DND-41 (cell line): ENCODE measurements around the gene SP8.

Experiments used
- ATAC-seq: fragments of 200-7000 bp; cut with Tn5 transposase; 3 replicates; pipeline ENCODE4 v1.9.1; 2021; ENCODE audit warnings: low read depth; ENCODE audit not compliant: insufficient read depth
- DNase-seq: peaks from one replicate; pipeline ENCODE4 v3.0.0-alpha.2; 2020
- H2AFZ ChIP-seq: 2 replicates; pipeline ENCODE4 v1.6.0; 2012; ENCODE audit warnings: low read depth, low read length
- H3K27ac ChIP-seq: 2 replicates; pipeline ENCODE4 v1.5.1; 2012; ENCODE audit warnings: low read length, inconsistent platforms
- H3K27me3 ChIP-seq: fragments of 200-600 bp; sonication (generic); 2 replicates; pipeline ENCODE4 v1.6.0; 2012; ENCODE audit warnings: low read length, mild to moderate bottlenecking, inconsistent platforms; ENCODE audit not compliant: insufficient read depth, poor library complexity
- H3K36me3 ChIP-seq: 2 replicates; pipeline ENCODE4 v1.5.1; 2012; ENCODE audit warnings: low read length, inconsistent platforms; ENCODE audit not compliant: insufficient read depth
- H3K4me1 ChIP-seq: 2 replicates; pipeline ENCODE4 v1.5.1; 2012; ENCODE audit warnings: mild to moderate bottlenecking, low read length; ENCODE audit not compliant: insufficient read depth
- H3K4me2 ChIP-seq: 2 replicates; pipeline ENCODE4 v1.6.0; 2012; ENCODE audit warnings: mild to moderate bottlenecking, moderate library complexity, low read length, inconsistent platforms; ENCODE audit not compliant: insufficient read depth
- H3K4me3 ChIP-seq, 2 experiments: fragments of 200-600 bp in 1 of 2; shearing (Covaris generic) in 1 of 2; 2 replicates each; pipeline ENCODE4 v1.5.1; 2012 to 2016; ENCODE audit warnings: inconsistent platforms in 2 of 2, low read length in 2 of 2, mild to moderate bottlenecking in 2 of 2, low read depth in 1 of 2, moderate library complexity in 1 of 2
- H3K79me2 ChIP-seq: 2 replicates; pipeline ENCODE4 v1.6.0; 2012; ENCODE audit warnings: low read length, inconsistent platforms; ENCODE audit not compliant: insufficient read depth
- H3K9ac ChIP-seq: 2 replicates; pipeline ENCODE4 v1.6.0; 2012; ENCODE audit warnings: low read depth, mild to moderate bottlenecking, inconsistent platforms, low read length, moderate library complexity
- H3K9me3 ChIP-seq: 2 replicates; pipeline ENCODE4 v1.5.1; 2012; ENCODE audit warnings: low read length, moderate library complexity, mild to moderate bottlenecking, inconsistent platforms; ENCODE audit not compliant: insufficient read depth, severe bottlenecking
- H4K20me1 ChIP-seq: 2 replicates; pipeline ENCODE4 v1.6.0; 2012; ENCODE audit warnings: low read length; ENCODE audit not compliant: insufficient read depth
- EZH2 ChIP-seq: IDR thresholded peaks from 3 replicates; pipeline ENCODE4 v1.6.1; 2012; ENCODE audit warnings: borderline replicate concordance, low read depth, mild to moderate bottlenecking, moderate library complexity, low read length, inconsistent platforms; ENCODE audit not compliant: severe bottlenecking
- TF ChIP-seq, protein P1 (sequence below): IDR thresholded peaks from 2 replicates; pipeline ENCODE4 v1.5.1; 2012; ENCODE audit warnings: borderline replicate concordance, low read length, moderate library complexity, mild to moderate bottlenecking; ENCODE audit not compliant: poor library complexity, severe bottlenecking; ENCODE audit errors: extremely low read depth

The SP8 gene

DNA sequence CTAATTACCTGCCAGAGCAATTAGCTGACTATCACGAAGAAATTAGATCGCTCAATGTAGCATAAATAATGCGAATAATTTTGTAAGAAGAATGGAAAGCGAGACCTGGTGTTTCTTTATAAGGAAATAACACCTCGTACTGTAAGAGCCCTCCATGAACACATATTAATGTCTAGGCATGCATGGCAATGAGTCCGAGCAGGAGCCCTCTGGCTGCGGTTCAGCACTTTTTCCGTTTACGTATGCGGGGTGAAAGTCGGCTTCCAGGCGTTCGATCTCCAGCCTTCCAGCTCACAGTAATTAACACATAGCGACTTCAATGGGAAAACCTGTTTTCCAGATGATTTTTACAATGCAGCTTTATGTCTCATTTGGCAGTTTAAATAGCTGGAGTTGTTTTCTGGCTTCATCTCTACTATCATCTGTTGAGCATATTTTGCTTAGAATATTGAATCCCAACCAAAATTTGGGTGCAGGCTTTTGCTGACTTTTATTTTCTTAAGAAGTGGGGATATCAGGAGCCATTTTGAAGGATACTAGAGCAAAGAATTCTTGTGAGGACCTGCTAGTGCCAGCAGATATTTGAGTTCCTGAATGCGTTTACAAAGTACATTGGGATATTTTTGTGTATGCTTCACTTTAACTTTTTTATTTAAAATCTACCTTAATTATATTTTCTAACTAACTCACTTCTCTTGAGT, 7.2 kb upstream of the SP8 start:
- no peaks in the 10 kb centered on the region for H3K9me3 ChIP-seq
- no peaks in the 10 kb centered on the region for H3K36me3 ChIP-seq
- H3K9ac ChIP-seq, result no peak overlapping the region
- no peaks in the 10 kb centered on the region for H4K20me1 ChIP-seq
- H3K27ac ChIP-seq, result no peak overlapping the region
- no peak overlapping the region for H3K4me3 ChIP-seq
- DNase-seq (no peak), ATAC-seq (no peak)
- no peak overlapping the region for H2AFZ ChIP-seq
- H3K79me2 ChIP-seq, result no peaks in the 10 kb centered on the region
- H3K27me3 ChIP-seq, result no peaks in the 10 kb centered on the region
- H3K4me2 ChIP-seq, result no peak overlapping the region
- H3K4me1 ChIP-seq, result no peaks in the 10 kb centered on the region
- TF ChIP-seq, protein P1, sequence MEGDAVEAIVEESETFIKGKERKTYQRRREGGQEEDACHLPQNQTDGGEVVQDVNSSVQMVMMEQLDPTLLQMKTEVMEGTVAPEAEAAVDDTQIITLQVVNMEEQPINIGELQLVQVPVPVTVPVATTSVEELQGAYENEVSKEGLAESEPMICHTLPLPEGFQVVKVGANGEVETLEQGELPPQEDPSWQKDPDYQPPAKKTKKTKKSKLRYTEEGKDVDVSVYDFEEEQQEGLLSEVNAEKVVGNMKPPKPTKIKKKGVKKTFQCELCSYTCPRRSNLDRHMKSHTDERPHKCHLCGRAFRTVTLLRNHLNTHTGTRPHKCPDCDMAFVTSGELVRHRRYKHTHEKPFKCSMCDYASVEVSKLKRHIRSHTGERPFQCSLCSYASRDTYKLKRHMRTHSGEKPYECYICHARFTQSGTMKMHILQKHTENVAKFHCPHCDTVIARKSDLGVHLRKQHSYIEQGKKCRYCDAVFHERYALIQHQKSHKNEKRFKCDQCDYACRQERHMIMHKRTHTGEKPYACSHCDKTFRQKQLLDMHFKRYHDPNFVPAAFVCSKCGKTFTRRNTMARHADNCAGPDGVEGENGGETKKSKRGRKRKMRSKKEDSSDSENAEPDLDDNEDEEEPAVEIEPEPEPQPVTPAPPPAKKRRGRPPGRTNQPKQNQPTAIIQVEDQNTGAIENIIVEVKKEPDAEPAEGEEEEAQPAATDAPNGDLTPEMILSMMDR, result no peak
- no peak for TF ChIP-seq EZH2

DNA sequence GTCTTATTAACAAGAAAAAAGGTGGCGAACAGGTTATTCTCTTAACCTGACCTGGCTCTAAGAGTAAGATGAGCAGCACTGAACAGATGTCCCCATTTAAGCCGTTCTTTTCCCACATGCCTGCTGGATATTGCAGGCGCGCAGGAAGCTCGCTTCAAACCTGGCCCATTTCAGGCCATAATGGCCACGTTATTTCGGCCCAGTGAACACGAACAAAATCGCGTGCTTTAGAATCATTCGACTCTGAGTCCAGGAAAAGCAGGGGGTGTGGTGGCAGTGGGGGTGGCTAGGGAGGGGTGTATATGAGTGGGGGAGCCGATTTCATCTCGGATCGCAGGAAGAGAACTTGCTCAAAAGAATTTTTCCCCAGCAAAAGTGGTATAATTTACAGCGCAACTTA, 6.6 kb upstream of the SP8 start:
- Histone ChIP-seq H3K4me1 (no peaks in the 10 kb centered on the region), H3K4me2 (no peak overlapping the region)

DNA sequence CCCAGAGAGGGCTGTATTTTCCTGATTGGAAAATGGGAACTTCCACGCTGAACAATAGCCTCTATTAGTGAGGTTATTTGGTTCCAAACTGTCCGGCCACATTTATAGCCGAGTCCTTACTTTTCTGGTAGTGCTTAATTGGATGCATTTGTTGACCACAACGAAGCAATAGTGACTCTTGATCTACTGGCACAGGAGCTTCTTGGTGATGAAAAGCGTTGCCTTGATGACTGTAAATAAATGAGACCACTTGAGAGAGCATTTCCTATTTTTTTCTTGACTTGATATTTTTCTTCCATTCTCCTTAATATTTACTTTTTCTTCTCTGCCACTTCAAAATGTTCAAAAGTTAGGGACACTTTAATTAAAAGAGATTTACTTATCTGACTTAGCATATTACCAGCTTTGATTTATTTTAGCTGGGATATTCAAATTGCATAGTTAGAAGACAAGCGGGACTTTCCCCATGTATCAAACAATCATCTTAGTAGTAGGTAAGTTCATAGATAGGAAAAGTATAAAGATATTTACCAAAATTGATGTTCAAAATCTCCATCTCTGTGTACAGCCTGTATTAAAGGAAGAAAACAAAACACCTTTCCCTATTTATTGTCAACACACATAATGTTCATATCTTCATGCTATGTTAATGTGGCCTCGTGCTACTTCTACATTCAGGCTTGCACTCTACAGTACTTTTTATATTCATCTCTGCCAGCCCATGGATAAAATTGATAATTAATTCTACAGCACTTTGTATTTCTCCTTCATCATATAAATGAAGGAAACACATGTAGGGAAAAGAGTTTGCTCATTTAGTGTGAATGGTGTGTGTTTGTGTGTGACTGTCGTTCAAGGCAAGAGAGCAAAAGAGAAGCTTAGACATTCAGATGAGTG, 5.1 kb upstream of the SP8 start:
- H3K27me3 ChIP-seq, result no peaks in the 10 kb centered on the region
- H3K9ac ChIP-seq, result no peak overlapping the region
- DNase-seq, result no peak
- H3K4me3 ChIP-seq, result no peak overlapping the region
- no peak overlapping the region for H3K4me2 ChIP-seq
- no peak overlapping the region for H2AFZ ChIP-seq
- no peak for ATAC-seq
- H3K27ac ChIP-seq, result no peak overlapping the region
- no peaks in the 10 kb centered on the region for H3K4me1 ChIP-seq
- no peaks in the 10 kb centered on the region for H3K9me3 ChIP-seq
- TF ChIP-seq, protein P1, result no peak
- TF ChIP-seq EZH2, result no peak
- no peaks in the 10 kb centered on the region for H3K79me2 ChIP-seq
- H3K36me3 ChIP-seq, result no peaks in the 10 kb centered on the region
- H4K20me1 ChIP-seq, result no peaks in the 10 kb centered on the region

More for the DNA sequence above, 6.6 kb upstream of the SP8 start:
- Histone ChIP-seq H3K9ac (no peak overlapping the region), H2AFZ (no peak overlapping the region), H3K36me3 (no peaks in the 10 kb centered on the region), H4K20me1 (no peaks in the 10 kb centered on the region), H3K27me3 (no peaks in the 10 kb centered on the region), H3K4me3 (no peak overlapping the region), H3K9me3 (no peaks in the 10 kb centered on the region), H3K79me2 (no peaks in the 10 kb centered on the region), H3K27ac (no peak overlapping the region)
- TF ChIP-seq, protein P1, result no peak
- TF ChIP-seq EZH2, result no peak
- ATAC-seq, result no peak
- no peak for DNase-seq
